Kidney glomerular epithelial cell (primary cell): ENCODE data around the gene RGPD4.
"Not testable (repeated sequence)": the region's sequence is repeated elsewhere in the genome, so short reads cannot be mapped to it uniquely, and the experiment has no call there.

ENCODE experiments used
- DNase-seq: peaks from one replicate; lab custom pipeline; 2025; lab: John Stamatoyannopoulos, UW

The RGPD4 gene

GRCh38 chr2:107826749-107827148, at the start of gene RGPD4:
Gene RGPD4 (plus strand): TSS chr2:107826892. CDS start chr2:107827014, 122 bp downstream.
- DNase-seq: not testable (repeated sequence)

DNA sequence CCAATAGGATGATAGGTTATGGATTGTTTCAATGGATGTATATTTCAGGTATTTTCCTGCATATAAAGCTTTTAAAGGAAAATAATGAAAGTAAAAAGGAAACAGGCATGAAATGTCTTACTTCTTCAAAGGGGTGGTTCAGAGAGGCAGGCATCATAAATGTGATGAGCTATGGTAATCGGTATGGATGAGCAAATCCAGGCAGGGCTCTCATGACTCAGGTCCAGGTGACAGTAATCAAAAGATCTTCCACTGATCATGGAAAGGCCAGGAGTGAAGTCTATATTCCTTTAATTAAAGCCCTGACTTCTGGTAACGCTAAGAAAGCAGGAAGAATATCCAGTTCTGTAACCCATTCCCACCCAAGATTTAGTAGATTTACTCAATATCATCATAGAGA, 48.7 kb upstream of the RGPD4 start:
- no peak for DNase-seq

GRCh38 chr2:107785756-107786155, 40.9 kb upstream of the RGPD4 start:
- no peak for DNase-seq

DNA sequence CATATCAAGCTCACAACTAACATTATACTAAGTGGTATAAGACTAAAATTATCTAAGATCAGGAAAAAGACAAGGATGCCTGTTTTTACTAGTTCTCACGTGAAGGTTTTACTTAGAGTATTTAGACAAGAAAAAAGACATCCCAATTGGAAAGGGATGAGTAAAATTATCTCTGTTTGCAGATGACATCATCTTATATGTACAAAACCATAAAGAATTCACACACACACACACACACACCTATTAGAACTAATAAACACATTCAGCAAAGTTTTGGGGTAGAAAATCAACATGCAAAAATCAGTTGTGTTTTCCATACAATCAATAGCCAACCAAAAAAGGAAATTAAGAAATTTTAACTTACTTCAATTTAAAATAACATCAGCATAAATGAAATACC, 35.9 kb upstream of the RGPD4 start:
- no peak for DNase-seq

- no peak for DNase-seq
Observed at GRCh38 chr2:107801498-107801897, 25.2 kb upstream of the RGPD4 start.

DNA sequence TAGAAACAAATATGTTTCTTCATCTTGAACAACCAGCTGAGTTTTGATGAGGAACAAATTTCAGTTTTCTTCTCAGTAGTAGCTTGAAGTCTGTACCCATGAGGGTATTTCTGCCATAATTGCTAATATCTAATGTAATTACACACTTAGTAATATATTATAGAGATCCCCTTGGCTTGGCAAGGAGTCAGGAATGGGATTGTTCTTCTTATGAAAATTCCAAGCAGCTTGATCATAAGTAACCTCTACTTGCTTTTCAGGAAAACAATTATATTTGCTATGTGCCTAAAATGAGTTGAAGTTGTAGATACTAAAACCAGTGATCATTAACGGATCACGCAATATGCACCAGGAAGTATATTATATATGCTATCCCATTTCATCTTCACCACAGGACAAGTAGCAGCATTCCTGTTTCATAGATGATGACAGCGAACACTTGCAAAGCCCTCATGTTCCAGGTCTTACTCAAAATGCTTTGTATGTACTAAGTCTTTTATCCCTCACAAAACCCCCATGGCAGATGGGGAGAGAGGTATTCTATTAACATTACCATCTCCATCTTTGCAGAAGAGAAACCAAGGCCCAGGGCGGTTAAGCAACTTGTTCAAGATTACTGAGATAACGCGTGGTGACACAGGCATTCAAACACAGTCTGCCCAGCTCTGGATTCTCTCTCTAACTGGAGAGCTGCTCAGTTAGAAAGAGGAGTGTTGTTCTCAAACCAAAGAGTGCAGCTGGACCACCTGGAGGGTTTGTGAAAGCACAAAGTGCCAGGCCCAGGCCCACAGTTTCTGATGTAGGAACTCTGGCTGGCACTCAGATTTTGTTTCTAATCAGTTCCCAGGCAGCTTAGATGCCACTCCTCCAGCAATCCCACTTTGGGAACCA, 21.8 kb upstream of the RGPD4 start:
- DNase-seq: no peak

DNA sequence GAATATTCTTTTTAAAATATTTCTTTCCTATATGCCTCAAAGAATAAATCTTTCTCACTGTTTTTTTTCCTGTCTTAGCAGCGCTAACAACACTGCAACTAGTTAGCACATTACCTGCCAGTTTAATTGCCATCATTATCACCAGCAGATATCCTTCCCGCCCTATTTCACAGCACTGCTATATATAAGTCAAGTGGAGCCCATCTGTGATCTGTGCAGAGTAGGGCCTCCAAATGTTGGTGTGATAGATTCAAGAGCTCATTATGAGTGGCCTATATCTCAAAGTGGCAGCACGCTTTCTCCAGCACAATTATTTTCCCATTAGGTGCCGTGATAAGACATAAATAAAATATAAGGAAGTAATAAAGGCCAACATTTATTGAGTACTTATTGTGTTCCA, 19.8 kb upstream of the RGPD4 start:
- DNase-seq: no peak

- DNase-seq: no peak
Observed at GRCh38 chr2:107807988-107808387, 18.7 kb upstream of the RGPD4 start.

DNA sequence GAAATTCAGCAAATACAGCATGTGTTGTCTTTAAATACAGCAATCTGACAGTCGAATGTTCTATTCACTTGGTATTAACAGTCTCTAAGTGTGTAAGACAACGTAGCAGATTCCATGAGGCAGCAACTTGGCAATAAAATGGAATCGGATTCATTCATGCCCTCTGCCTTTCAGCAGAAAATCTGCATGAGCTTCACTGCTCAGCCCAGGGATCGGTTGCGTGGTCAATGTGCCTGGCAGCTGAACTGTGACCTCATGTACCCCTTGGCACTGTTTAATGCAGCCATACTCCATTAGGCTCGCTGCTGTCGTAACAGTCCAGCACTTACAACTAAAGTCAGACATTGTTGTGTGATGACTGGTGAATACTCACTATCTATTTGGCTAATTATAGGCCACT, 17.7 kb upstream of the RGPD4 start:
- no peak for DNase-seq

DNA sequence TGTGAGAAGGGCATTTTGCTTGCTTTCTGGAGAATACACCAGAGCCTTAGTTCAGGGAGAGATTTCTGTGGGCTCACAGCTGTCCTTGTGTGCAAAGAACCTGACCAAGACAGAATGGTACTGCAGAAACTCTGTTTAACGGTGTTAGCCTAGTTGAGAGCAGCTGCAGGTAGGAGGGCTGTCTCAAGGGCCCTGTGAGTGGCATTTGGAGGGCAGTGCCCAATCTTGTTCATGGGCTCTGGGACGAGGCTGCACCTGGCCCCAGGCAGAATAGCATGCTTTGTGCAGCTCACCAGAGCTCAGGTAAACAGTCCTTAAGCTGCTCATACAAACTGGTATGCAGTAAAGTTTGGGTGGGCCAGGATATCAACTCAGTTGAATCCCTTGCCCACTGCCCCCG, 16.9 kb upstream of the RGPD4 start:
- no peak for DNase-seq

DNA sequence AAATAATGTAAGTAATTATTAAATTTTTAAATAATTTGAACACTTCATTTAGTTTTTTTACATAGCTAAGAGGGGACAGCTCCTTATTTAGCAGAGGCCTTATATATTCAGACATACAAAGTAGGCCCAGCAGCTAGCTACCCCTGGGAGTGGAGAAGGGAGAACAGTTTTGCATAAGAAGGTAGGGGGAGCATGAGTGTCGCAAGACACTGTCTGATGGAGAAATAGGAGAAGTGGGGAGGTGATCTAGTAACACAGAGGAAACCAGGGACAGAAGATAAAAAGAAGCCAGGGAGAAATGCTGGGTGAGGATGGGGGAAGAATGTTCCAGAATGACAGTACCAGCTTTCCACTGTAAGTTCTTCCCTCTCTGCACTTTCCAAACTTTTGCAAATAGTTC, 16.0 kb upstream of the RGPD4 start:
- no peak for DNase-seq

DNA sequence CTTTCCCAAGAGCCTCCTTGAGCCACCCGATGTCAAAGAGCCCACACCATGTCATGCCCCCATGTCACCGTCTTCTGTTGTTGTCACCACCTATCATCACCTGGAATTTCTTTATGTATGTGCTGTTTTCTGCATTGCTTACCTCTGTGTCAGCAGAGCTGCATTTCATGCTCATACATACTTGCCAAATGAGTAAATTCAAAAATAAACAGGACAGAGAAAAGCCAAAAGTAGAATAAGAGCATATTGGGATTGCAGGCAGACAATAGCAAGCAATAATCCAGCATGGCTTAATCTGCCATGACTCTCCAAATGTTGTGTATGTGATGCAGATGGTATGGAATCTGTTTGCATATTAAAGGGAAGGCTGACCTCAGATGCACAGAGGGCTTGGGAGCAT, 15.3 kb upstream of the RGPD4 start:
- no peak for DNase-seq

DNA sequence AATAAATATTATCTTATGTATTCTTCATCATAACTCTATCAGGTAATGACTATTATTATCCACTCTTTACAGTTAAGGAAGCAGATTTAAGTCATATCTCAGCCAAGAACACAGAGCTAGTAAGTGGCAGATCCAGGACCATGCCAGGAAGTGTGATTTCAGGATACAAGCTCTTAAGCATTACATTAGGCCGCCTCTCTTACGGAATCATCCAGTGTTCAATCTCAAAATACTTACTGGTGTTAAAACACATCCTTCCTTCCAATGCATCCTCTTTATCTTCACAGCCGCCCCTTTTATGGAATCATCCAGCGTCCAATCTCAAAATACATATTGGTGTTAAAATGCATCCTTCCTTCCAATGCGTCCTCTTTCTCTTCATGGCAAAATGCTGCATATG, 14.7 kb upstream of the RGPD4 start:
- DNase-seq: no peak

DNA sequence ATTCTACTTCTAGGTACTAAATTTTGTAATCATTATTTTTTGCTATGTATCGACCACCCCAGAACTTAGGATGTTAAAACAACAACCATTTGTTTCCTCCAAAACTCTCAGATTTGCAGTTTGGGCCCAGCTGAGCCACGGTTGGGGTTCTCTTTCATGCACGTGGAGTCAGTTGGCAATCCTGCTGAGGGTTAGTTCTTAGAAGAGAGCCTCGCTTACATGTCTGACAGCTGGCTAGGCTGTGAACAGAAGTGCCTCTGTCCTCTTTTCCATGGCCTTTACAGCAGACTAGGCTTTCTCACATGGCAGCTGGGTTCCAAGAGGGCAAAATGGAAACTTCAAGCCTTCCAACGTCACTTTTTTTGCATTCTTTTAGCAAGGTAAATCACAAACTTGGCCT, 9.3 kb upstream of the RGPD4 start:
- no peak for DNase-seq

DNA sequence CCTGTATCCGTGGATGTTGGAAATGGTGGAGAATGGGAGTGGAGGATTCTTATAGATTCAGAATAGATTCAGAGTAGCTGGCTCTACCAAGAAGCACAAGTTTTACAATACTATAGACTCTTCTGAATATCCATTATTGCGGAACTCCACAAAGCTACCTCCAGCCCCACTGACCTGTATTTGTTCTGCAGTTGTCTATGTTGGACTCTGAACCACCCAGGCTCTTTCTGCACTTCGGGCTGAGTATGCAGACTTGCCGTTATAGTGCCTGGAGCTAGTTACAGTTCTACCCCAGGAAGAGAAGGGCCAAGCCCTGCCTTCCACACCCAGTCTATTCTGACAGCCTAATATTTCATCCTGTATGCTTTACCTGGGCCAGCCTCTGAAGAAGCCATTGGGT, 4.4 kb upstream of the RGPD4 start:
- no peak for DNase-seq

- no peak for DNase-seq
Observed at GRCh38 chr2:107824451-107825205, 2.1 kb upstream of the RGPD4 start.

GRCh38 chr2:107825206-107825563, 1.5 kb upstream of the RGPD4 start:
- DNase-seq: no peak

GRCh38 chr2:107829514-107829913, 2.8 kb downstream of the RGPD4 start:
- not testable (repeated sequence) for DNase-seq

DNA sequence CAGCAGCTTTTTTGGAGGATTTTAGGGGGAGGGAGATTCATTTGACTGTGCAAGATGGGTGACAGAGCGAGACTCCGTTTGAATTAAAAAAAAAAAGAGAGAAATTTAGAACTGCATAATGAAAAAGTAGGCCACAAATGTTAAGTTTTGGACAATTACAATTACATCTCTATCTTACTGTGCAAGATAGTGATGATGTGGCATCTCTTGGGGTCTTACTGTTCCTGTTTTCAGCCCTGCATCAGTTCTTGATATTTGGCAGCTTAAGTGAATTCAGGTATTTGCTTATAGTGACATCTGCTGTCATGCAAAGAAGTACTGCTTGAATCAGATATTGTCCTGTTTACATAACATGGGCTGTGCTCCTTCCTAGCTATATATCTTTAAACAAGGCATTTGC, 6.5 kb downstream of the RGPD4 start:
- DNase-seq: not testable (repeated sequence)

DNA sequence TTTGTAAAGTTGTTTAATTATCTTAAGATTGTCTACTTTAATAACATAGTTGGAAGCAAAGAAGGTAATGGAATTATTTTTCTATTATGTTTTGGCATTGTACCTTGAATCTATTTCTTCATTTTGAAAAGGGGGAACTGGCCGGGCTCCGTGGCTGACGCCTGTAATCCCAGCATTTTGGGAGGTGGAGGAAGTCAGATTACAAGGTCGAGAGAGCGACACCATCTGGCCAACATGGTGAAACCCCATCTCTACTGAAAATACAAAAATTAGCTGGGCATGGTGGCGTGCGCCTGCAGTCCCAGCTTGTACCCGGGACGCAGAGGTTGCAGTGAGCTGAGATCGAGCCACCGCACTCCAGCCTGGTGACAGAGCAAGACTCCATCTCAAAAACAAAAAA, 6.9 kb downstream of the RGPD4 start:
- DNase-seq: not testable (repeated sequence)

DNA sequence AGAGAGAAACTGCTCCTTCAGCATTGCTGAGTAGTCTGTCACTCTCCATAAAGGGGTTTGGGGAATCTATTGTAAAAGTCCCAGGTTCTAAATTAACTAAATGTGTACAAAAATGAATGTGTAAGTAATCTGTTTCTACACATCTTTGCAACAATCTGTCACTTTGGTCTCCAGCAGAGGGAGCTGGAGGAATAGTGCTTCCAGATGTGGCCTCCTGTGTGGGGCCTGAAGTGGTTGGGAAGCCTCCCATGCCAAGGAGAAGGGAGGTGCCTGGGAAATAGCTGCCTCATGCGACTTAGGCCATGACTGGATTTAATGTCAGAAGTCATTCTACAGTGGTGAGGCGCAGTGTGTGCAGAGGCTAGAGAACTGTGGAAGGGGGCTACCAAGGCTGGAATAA, 89.4 kb downstream of the RGPD4 start:
- not testable (repeated sequence) for DNase-seq

DNA sequence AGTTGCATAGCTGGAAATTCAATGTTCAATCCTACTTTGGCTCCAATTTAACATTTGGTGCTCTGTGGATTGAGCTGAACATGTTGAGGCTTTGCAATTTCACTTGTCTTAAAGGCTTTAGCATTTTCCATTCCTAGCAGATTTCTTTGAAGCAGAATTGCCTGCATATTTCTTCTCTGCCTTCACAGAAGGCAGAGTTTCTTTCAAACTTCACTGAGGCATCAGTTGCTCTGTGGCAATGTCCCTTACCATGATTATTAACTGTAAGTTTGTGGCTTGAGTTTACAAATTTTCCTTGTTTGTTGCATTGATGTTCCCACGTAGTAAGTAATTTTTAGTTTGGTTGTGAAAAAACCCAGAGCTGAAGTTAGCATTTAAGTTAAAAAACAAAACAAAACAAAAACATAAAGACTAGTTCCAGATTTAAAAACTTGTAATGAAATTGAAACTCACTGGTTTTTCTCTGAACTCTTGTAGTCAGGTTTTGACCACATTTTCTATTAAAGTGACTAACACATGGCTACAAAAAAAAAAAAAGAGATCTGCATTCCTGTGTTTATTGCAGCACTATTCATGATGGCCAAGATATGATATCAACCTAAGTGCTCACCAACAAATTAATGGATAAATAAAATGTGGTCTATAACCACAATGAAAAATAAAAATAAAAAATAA, 90.1 kb downstream of the RGPD4 start:
- DNase-seq: not testable (repeated sequence)

DNA sequence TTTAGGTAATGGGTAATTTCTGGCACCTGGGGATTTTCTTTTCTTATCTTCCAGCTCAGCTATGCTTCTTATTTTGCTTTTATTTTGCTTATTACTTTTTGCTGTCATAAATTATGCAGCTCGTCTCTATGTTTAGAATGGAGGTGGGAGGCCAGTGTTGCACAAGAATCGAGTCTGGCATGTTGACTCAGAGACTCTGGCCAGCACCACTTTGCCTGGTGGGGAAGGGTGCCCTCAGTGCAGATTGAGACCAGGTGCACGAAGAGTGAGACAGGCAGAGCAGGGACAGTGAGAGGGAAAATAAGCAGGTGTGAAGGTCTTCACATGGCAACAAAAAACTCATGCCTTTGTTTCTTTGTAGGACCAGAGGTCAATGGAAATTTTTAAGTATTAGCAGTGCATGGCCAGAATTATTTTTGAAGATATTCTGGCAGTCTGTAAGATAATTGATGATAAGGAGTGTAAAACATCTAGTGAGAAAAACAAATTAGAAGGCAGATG, 100.4 kb downstream of the RGPD4 start:
- no peak for DNase-seq
